Measurements from ENCODE around the gene KIF2A.
A peak's percentile ranks its signal among the peaks of the same experiment; 100 is the strongest.

The KIF2A gene

DNA sequence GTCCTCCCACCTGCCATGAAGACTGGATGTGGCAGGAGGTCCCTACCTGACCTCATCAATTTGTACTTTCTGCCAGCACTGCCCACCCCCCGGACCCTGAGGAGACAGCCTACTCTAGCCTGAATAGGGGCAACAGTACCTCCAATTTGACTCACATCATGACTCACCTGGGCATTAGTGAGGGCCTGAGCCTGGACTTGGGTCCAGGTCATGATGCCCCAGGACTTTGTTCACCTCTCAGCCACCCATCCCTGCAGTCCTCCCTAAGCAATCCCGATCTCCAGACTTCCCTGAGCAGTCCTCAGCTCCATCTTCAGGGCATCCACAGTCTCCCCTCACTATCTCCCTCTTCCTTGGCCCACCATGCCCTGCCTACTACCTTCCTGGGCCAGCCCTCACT, 28.1 kb downstream of the KIF2A start:
- TF ChIP-seq, protein P1, sequence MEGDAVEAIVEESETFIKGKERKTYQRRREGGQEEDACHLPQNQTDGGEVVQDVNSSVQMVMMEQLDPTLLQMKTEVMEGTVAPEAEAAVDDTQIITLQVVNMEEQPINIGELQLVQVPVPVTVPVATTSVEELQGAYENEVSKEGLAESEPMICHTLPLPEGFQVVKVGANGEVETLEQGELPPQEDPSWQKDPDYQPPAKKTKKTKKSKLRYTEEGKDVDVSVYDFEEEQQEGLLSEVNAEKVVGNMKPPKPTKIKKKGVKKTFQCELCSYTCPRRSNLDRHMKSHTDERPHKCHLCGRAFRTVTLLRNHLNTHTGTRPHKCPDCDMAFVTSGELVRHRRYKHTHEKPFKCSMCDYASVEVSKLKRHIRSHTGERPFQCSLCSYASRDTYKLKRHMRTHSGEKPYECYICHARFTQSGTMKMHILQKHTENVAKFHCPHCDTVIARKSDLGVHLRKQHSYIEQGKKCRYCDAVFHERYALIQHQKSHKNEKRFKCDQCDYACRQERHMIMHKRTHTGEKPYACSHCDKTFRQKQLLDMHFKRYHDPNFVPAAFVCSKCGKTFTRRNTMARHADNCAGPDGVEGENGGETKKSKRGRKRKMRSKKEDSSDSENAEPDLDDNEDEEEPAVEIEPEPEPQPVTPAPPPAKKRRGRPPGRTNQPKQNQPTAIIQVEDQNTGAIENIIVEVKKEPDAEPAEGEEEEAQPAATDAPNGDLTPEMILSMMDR (conservative IDR thresholded peaks at IDR 0.05; ENCODE audit: low read length) = no peak
- DNase-seq (ENCODE audit: low read depth) = no peak
- H3K4me3 ChIP-seq (ENCODE audit: low read length) = no peak overlapping the region

GRCh38 chr5:62340392-62340791, 34.4 kb downstream of the KIF2A start:
- H3K4me3 ChIP-seq (ENCODE audit: low read length) = no peak overlapping the region
- TF ChIP-seq, protein P1 (conservative IDR thresholded peaks at IDR 0.05; ENCODE audit: low read length) = peak; percentile 36
- peak; percentile 9 for DNase-seq (ENCODE audit: low read depth)

- no peak overlapping the region for H3K4me3 ChIP-seq (ENCODE audit: low read length)
- no peak for DNase-seq (ENCODE audit: low read depth)
- TF ChIP-seq, protein P1 (conservative IDR thresholded peaks at IDR 0.05; ENCODE audit: low read length) = no peak
Observed at GRCh38 chr5:62340979-62341378, 35.0 kb downstream of the KIF2A start.

DNA sequence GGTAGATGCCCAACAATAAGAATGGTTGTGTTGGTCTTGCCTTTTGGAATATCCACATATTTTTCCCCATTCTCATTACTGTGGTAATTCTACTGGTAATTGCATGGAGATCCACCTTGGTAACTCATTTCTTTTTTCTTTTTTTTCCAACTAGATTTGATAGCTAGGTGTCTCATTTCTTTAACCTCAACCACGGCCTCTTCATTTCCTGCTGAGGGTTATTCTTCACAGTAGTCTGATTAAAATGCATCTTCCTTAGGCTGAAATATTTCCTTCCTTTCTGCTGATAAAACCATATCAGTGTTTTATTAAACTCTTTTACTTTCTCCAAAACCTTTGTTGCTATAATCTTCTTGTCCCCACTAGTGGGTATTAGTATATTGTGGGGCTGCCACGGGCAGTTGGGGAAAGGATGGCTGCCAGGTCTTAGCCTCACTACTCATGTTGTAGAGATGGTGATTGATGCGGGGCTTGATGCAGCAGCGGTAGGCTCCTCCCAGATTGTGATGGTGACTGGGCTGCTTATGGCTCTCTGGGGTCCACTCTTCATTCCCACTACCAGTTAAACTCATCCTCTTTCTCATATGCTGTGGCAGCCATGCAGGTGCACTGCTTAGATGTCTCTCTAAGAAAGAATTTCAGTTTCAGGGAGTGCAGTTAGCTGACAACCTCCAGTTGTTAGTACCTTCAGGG, 35.9 kb downstream of the KIF2A start:
- DNase-seq (ENCODE audit: low read depth) = no peak
- H3K4me3 ChIP-seq (ENCODE audit: low read length) = no peak overlapping the region
- TF ChIP-seq, protein P1 (conservative IDR thresholded peaks at IDR 0.05; ENCODE audit: low read length) = no peak

GRCh38 chr5:62342476-62342837, 36.5 kb downstream of the KIF2A start:
- DNase-seq (ENCODE audit: low read depth) = no peak
- TF ChIP-seq, protein P1 (conservative IDR thresholded peaks at IDR 0.05; ENCODE audit: low read length) = no peak
- H3K4me3 ChIP-seq (ENCODE audit: low read length) = no peak overlapping the region

- TF ChIP-seq, protein P1 (conservative IDR thresholded peaks at IDR 0.05; ENCODE audit: low read length) = no peak
- DNase-seq (ENCODE audit: low read depth) = no peak
- no peak overlapping the region for H3K4me3 ChIP-seq (ENCODE audit: low read length)
Observed at GRCh38 chr5:62343428-62343827, 37.4 kb downstream of the KIF2A start.

DNA sequence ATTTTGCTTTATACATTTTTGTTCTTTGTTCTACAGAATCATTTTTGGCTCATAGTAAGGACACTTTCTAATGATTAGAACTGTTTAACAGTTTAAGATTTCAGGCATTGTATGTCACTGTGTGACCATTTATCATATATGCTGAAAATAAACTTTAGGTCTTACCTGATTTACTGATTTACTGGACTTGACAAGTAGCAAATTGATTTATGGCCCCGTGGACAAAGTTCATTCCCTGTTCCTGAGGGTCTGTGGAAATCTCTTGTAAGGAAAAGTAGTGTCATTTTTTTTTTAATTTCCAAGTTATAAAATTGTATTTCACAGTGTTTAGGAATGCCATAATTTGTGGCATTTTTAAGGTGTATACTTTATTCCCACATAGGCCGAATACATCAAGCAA, 40.7 kb downstream of the KIF2A start:
- DNase-seq (ENCODE audit: low read depth) = no peak
- H3K4me3 ChIP-seq (ENCODE audit: low read length) = no peak overlapping the region
- TF ChIP-seq, protein P1 (conservative IDR thresholded peaks at IDR 0.05; ENCODE audit: low read length) = no peak

All from AG10803 (cell line).